IMR-90 (cell line): Measurements from ENCODE around the gene PEX11A. TPM values are rescaled to one million over a fixed set of nuclear protein-coding genes. Genes with fewer than 3 reads are reported as not detected.

Experiments used
- ATAC-seq: fragments of 200-7000 bp; cut with Tn5 transposase; 2 replicates; pipeline ENCODE4 v1.9.1; 2020; ENCODE audit warnings: low read depth, mild to moderate bottlenecking, moderate library complexity
- BruUV-seq: library from RNA; stranded (reverse); fragments of 400-500 nt; replicated peaks from 2 replicates; lab custom pipeline; 2021; lab: Mats Ljungman, UMichigan
- CTCF ChIA-PET: fragments of 300-600 bp; formaldehyde crosslinking; extraction: SDS; loops from one replicate; lab custom pipeline; 2021; ENCODE audit warnings: antibody characterized with exemption; lab: Yijun Ruan, JAX
- POLR2A ChIA-PET: fragments of 300-600 bp; sonication (Branson Sonifier 250); formaldehyde crosslinking; loops from one replicate; lab custom pipeline; 2022; ENCODE audit warnings: antibody characterized with exemption; ENCODE audit not compliant: unreplicated experiment; lab: Charles Lee
- DNase-seq: peaks from one replicate; pipeline ENCODE4 v3.0.0; 2013
- H2AFZ ChIP-seq: replicated peaks from 2 replicates; pipeline ENCODE3; 2013; ENCODE audit warnings: low read length, mild to moderate bottlenecking; ENCODE audit not compliant: poor library complexity
- H2AK5ac ChIP-seq: 2 replicates; pipeline ENCODE4 v1.6.1; 2013; ENCODE audit warnings: low read depth, low read length, inconsistent platforms
- H2AK9ac ChIP-seq: replicated peaks from 2 replicates; pipeline ENCODE3; 2013; ENCODE audit warnings: mild to moderate bottlenecking, low read depth, low read length, moderate library complexity; ENCODE audit not compliant: poor library complexity
- H2BK120ac ChIP-seq: 2 replicates; pipeline ENCODE4 v1.6.1; 2013; ENCODE audit warnings: low read depth, low read length, inconsistent platforms
- H2BK15ac ChIP-seq: 3 replicates; pipeline ENCODE4 v1.6.1; 2013; ENCODE audit warnings: low read depth, low read length, inconsistent platforms
- H2BK20ac ChIP-seq: 2 replicates; pipeline ENCODE4 v1.6.1; 2013; ENCODE audit warnings: low read depth, mild to moderate bottlenecking, inconsistent platforms, low read length, moderate library complexity
- H2BK5ac ChIP-seq: 2 replicates; pipeline ENCODE4 v1.6.1; 2013; ENCODE audit warnings: mild to moderate bottlenecking, low read depth, low read length, inconsistent platforms; ENCODE audit not compliant: poor library complexity, severe bottlenecking
- H3K14ac ChIP-seq: replicated peaks from 2 replicates; pipeline ENCODE4 v1.6.1; 2013; ENCODE audit warnings: low read depth, low read length, inconsistent platforms
- H3K18ac ChIP-seq: 2 replicates; pipeline ENCODE4 v1.6.1; 2013; ENCODE audit warnings: low read depth, low read length, control low read depth
- H3K23ac ChIP-seq: 2 replicates; pipeline ENCODE4 v1.6.1; 2013; ENCODE audit warnings: low read depth, low read length, inconsistent platforms
- H3K27ac ChIP-seq: 2 replicates; pipeline ENCODE4 v1.5.1; 2013; ENCODE audit warnings: mild to moderate bottlenecking, control low read depth, low read length; ENCODE audit not compliant: insufficient read depth
- H3K27me3 ChIP-seq: 2 replicates; pipeline ENCODE4 v1.6.1; 2013; ENCODE audit warnings: low read length; ENCODE audit not compliant: control insufficient read depth, insufficient read depth
- H3K36me3 ChIP-seq: 2 replicates; pipeline ENCODE4 v1.6.1; 2013; ENCODE audit warnings: low read length, mixed read lengths; ENCODE audit not compliant: control insufficient read depth, insufficient read depth
- H3K4ac ChIP-seq: 2 replicates; pipeline ENCODE4 v1.6.1; 2013; ENCODE audit warnings: low read depth, low read length, inconsistent platforms
- H3K4me1 ChIP-seq: 2 replicates; pipeline ENCODE4 v1.6.1; 2013; ENCODE audit warnings: low read length, mixed read lengths; ENCODE audit not compliant: control insufficient read depth, insufficient read depth
- H3K4me2 ChIP-seq: 2 replicates; pipeline ENCODE4 v1.6.1; 2013; ENCODE audit warnings: low read depth, mild to moderate bottlenecking, control low read depth, low read length, moderate library complexity
- H3K4me3 ChIP-seq: 2 replicates; pipeline ENCODE4 v1.5.1; 2013; ENCODE audit warnings: low read depth, mild to moderate bottlenecking, control low read depth, low read length, moderate library complexity; ENCODE audit not compliant: insufficient read depth
- H3K56ac ChIP-seq: 2 replicates; pipeline ENCODE4 v1.6.1; 2013; ENCODE audit warnings: low read length, inconsistent platforms; ENCODE audit not compliant: insufficient read depth; ENCODE audit errors: extremely low read depth
- H3K79me1 ChIP-seq, 2 experiments: 2 replicates each; pipeline ENCODE4 v1.6.1; 2013; ENCODE audit warnings: low read length in 2 of 2, inconsistent platforms in 1 of 2, low read depth in 1 of 2
- H3K9ac ChIP-seq: 2 replicates; pipeline ENCODE4 v1.6.1; 2013; ENCODE audit warnings: low read depth, low read length, control low read depth
- H3K9me1 ChIP-seq: 2 replicates; pipeline ENCODE4 v1.6.1; 2013; ENCODE audit warnings: low read length, inconsistent platforms; ENCODE audit not compliant: insufficient read depth
- H3K9me3 ChIP-seq: 2 replicates; pipeline ENCODE4 v1.6.1; 2013; ENCODE audit warnings: low read length; ENCODE audit not compliant: control insufficient read depth, insufficient read depth
- H4K20me1 ChIP-seq: 2 replicates; pipeline ENCODE4 v1.6.1; 2013; ENCODE audit warnings: low read length, inconsistent platforms; ENCODE audit not compliant: insufficient read depth
- H4K5ac ChIP-seq: 2 replicates; pipeline ENCODE4 v1.6.1; 2013; ENCODE audit warnings: mild to moderate bottlenecking, low read depth, low read length, control low read depth
- H4K8ac ChIP-seq, 2 experiments: 2 replicates each; pipeline ENCODE4 v1.6.1; 2013; ENCODE audit warnings: low read depth in 2 of 2, low read length in 2 of 2, control low read depth in 1 of 2, inconsistent platforms in 1 of 2
- H4K91ac ChIP-seq: 2 replicates; pipeline ENCODE4 v1.6.1; 2013; ENCODE audit warnings: low read depth, low read length, inconsistent platforms; ENCODE audit not compliant: insufficient read depth
- CEBPB ChIP-seq: IDR thresholded peaks from 2 replicates; pipeline ENCODE4 v1.6.1; 2012; ENCODE audit warnings: low read depth, low read length, improper control_type of control experiment
- ELK1 ChIP-seq: fragments of 150-350 bp; IDR thresholded peaks from 2 replicates; pipeline ENCODE4 v1.6.1; 2016; ENCODE audit warnings: low read depth, mild to moderate bottlenecking, low read length, moderate library complexity, borderline replicate concordance
- FOS ChIP-seq: fragments of 150-350 bp; IDR thresholded peaks from 2 replicates; pipeline ENCODE4 v1.6.1; 2016; ENCODE audit warnings: low read depth, low read length
- MAZ ChIP-seq: IDR thresholded peaks from 2 replicates; pipeline ENCODE4 v1.6.1; 2012; ENCODE audit warnings: low read depth, mild to moderate bottlenecking, low read length, improper control_type of control experiment, moderate library complexity, borderline replicate concordance
- MXI1 ChIP-seq: IDR thresholded peaks from 2 replicates; pipeline ENCODE4 v1.6.1; 2012; ENCODE audit warnings: low read depth, mild to moderate bottlenecking, low read length, moderate library complexity, borderline replicate concordance
- NFE2L2 ChIP-seq: fragments of 150-350 bp; IDR thresholded peaks from 2 replicates; pipeline ENCODE4 v1.6.1; 2016; ENCODE audit warnings: low read depth, mild to moderate bottlenecking, low read length
- RFX5 ChIP-seq: IDR thresholded peaks from 2 replicates; pipeline ENCODE4 v1.8.0; 2012; ENCODE audit warnings: low read depth, mild to moderate bottlenecking, low read length, moderate library complexity
- USF2 ChIP-seq: fragments of 150-350 bp; IDR thresholded peaks from 2 replicates; pipeline ENCODE4 v1.6.1; 2017; ENCODE audit warnings: mild to moderate bottlenecking, antibody characterized with exemption, low read length, low read depth
- WGBS, 2 experiments: methylation state at CpG; one replicate each; pipeline versions ENCODE4 v1.1.5 to v1.1.7; 2013; ENCODE audit warnings: missing lambda C conversion rate in 2 of 2; ENCODE audit not compliant: insufficient read length in 1 of 2; ENCODE audit errors: extremely low coverage in 2 of 2; 5-methylcytosine and 5-hydroxymethylcytosine counted together
- dilution Hi-C: fragments of 300-500 bp; cut with HindIII; formaldehyde crosslinking; loops from one replicate; pipeline ENCODE4 v1.14.3; 2018; ENCODE audit warnings: low sequenced_read_pairs; ENCODE audit not compliant: unreplicated experiment
- in situ Hi-C: fragments of 300-500 bp; cut with MboI; formaldehyde crosslinking; loops from 3 replicates; pipeline ENCODE4 v1.14.3; 2019; ENCODE audit warnings: low sequenced_read_pairs, inconsistent platforms, mixed read lengths
- intact Hi-C: fragments of 100-400 bp; cut with micrococcal nuclease; formaldehyde crosslinking; loops from 2 replicates; pipeline ENCODE4 v1.10.0; 2022
- polyA plus RNA-seq, 3 experiments: library from polyadenylated mRNA; depleted of rRNA; stranded (reverse); fragments of >200 nt; gene quantifications; 2 replicates each; pipeline ENCODE4 v1.2.3, GENCODE V29; 2012; ENCODE audit warnings: low replicate concordance in 1 of 3
- total RNA-seq: library from RNA; depleted of rRNA; stranded (reverse); fragments of >200 nt; gene quantifications from 2 replicates; pipeline ENCODE4 v1.2.3, GENCODE V29; 2012
- TF ChIP-seq, protein P1 (sequence below): conservative IDR thresholded peaks from 2 replicates; pipeline ENCODE4 v1.5.1; 2012; ENCODE audit warnings: mild to moderate bottlenecking, low read depth, low read length, improper control_type of control experiment

Gene PEX11A
- total and polyA plus RNA-seq, 2 of the 4 experiments (the other 2 are of a cell fraction) = 4.2 to 10.2 TPM

DNA sequence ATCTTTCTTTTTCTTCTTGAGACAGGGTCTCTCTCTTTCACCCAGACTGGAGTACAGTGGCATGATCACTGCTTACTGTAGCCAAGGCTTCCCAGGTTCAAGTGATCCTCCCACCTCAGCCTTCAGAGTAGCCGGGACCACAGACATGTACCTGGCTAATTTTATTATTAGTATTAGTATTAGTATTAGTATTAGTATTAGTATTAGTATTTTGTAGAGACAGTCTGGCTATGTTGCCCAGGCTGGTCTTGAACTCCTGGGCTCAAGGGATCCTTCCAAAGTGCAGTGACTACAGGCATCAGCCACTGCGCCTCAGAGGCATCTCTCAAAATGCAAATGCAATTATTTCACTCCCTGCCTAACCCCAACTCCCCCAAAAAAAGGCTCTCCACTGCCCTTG, 37.0 kb downstream of the PEX11A start:
- no peak overlapping the region for H2AK9ac ChIP-seq
- H3K27me3 ChIP-seq = no peaks in the 10 kb centered on the region
- ATAC-seq = no peak
- H2BK120ac ChIP-seq = no peak overlapping the region
- peaks cover 10% of the 10 kb centered on the region for H3K9me1 ChIP-seq
- no peak overlapping the region for H2AFZ ChIP-seq
- no peak overlapping the region for H4K91ac ChIP-seq
- no peak overlapping the region for H3K4ac ChIP-seq
- no peak overlapping the region for H3K56ac ChIP-seq
- BruUV-seq = no TSS peak
- ChIA-PET POLR2A (no interaction called here), CTCF (no interaction called here)
- H3K27ac ChIP-seq = no peak overlapping the region
- no peak overlapping the region for H3K4me3 ChIP-seq
- H3K4me2 ChIP-seq = no peak overlapping the region
- no peak overlapping the region for H3K23ac ChIP-seq
- H3K9me3 ChIP-seq = no peaks in the 10 kb centered on the region
- no peak for DNase-seq
- intact Hi-C loops (no loop called here), in situ Hi-C loops (no loop called here), dilution Hi-C loops (no loop called here)
- no peak overlapping the region for H3K14ac ChIP-seq
- H2BK20ac ChIP-seq = no peak overlapping the region
- no peak overlapping the region for H3K18ac ChIP-seq
- H2BK5ac ChIP-seq = no peak overlapping the region
- WGBS, 2 experiments = no CpG with 5 or more reads among the region's 2 CpGs
- H3K9ac ChIP-seq = no peak overlapping the region
- peaks cover 5% of the 10 kb centered on the region for H3K4me1 ChIP-seq
- H4K20me1 ChIP-seq = peaks cover 16% of the 10 kb centered on the region
- no peak overlapping the region for H2AK5ac ChIP-seq
- no peak overlapping the region for H2BK15ac ChIP-seq
- H4K5ac ChIP-seq = no peak overlapping the region
- H3K36me3 ChIP-seq = peaks cover 14% of the 10 kb centered on the region
- H3K79me1 ChIP-seq = peaks cover 16 to 39% of the 10 kb centered on the region in 2 experiments
- H4K8ac ChIP-seq = no peak overlapping the region
- TF ChIP-seq CEBPB = no peak
- TF ChIP-seq ELK1 = no peak
- TF ChIP-seq MAZ = no peak
- TF ChIP-seq NFE2L2 = no peak
- no peak for TF ChIP-seq RFX5
- no peak for TF ChIP-seq FOS
- TF ChIP-seq, protein P1, sequence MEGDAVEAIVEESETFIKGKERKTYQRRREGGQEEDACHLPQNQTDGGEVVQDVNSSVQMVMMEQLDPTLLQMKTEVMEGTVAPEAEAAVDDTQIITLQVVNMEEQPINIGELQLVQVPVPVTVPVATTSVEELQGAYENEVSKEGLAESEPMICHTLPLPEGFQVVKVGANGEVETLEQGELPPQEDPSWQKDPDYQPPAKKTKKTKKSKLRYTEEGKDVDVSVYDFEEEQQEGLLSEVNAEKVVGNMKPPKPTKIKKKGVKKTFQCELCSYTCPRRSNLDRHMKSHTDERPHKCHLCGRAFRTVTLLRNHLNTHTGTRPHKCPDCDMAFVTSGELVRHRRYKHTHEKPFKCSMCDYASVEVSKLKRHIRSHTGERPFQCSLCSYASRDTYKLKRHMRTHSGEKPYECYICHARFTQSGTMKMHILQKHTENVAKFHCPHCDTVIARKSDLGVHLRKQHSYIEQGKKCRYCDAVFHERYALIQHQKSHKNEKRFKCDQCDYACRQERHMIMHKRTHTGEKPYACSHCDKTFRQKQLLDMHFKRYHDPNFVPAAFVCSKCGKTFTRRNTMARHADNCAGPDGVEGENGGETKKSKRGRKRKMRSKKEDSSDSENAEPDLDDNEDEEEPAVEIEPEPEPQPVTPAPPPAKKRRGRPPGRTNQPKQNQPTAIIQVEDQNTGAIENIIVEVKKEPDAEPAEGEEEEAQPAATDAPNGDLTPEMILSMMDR = no peak
- no peak for TF ChIP-seq USF2
- TF ChIP-seq MXI1 = no peak
